ENCODE data around the gene PSD. TPM values are rescaled to one million over a fixed set of nuclear protein-coding genes. Genes with fewer than 3 reads are reported as not detected.

PSD gene
- total RNA-seq, 4 donors from 2014 or later, result 0.56 to 4.5 (median 2.1) TPM

DNA sequence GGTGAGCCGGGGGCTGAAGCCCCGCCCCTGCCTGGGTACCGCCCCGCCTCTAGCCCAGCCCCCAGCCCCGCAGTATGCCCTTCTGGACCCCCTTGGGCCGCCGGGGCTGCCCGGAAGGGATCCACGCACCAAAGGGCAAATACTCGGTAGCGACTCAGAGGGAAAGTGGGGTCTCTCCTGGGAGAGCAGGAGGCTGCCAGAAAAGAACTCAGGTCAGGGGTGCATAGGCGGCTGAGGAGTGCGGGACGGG is 2.8 kb upstream of the PSD start:
- 0% methylated on average over 3 to 13 of the region's 14 CpGs for WGBS, 2 donors
- DNase-seq (ENCODE audit: low spot score in 2 of 2), result no peak
- peak overlapping the region; percentile 54 for H3K4me3 ChIP-seq (ENCODE audit: low read depth, poor library complexity, severe bottlenecking)
- intact Hi-C loops (cut with DNase I; ENCODE audit: low total_unique reads), result loop anchor here (10.0 kb wide), 1 partner anchor 53 kb away; no protein-coding TSS in a partner anchor
- TF ChIP-seq POLR2A (IDR thresholded peaks at IDR 0.05), result no peak
- TF ChIP-seq, protein P1, sequence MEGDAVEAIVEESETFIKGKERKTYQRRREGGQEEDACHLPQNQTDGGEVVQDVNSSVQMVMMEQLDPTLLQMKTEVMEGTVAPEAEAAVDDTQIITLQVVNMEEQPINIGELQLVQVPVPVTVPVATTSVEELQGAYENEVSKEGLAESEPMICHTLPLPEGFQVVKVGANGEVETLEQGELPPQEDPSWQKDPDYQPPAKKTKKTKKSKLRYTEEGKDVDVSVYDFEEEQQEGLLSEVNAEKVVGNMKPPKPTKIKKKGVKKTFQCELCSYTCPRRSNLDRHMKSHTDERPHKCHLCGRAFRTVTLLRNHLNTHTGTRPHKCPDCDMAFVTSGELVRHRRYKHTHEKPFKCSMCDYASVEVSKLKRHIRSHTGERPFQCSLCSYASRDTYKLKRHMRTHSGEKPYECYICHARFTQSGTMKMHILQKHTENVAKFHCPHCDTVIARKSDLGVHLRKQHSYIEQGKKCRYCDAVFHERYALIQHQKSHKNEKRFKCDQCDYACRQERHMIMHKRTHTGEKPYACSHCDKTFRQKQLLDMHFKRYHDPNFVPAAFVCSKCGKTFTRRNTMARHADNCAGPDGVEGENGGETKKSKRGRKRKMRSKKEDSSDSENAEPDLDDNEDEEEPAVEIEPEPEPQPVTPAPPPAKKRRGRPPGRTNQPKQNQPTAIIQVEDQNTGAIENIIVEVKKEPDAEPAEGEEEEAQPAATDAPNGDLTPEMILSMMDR (IDR thresholded peaks at IDR 0.05), result no peak

DNA sequence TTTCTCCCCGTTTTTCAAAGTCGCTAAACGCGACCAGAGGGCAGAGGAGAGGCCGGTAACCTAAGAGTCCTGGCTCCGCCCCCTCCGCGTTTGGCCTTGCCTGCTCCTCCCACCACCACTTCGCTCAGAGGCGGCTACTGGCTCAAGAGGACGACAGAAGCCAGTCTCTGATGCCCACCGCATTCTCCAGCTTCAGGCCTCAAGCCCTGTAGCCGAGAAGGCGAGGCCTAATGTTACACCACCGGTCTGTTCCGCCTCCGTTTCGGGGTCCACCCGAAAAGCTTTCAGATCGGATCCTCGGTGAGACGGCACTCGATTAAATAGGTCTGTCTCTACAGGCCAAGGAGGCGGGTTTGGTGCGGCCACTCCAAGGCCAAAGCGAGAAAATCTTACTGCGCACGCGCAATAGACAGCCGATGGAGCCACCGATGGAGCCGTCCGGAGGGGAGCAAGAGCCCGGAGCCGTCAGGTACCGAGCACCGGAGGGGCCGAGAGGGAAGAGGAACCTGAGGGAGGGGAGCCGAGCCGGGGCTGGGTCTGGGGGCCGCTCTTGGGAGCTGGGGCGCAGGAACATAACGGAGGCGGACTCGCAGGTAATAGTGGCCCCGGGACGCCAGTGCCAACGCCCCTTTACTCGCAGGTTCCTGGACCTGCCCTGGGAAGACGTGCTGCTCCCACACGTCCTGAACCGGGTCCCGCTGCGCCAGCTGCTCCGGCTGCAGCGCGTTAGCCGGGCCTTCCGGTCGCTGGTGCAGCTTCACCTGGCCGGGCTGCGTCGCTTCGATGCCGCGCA is 2.3 kb upstream of the PSD start, which contains the start of gene FBXL15:
Gene FBXL15, plus strand, starts transcription at position 123 of the 793 bp plus-strand sequence. Its CDS starts 294 bp downstream, at position 417.
- intact Hi-C loops (cut with DNase I; ENCODE audit: low total_unique reads), result loop anchor here (10.0 kb wide), 1 partner anchor 54 kb away; no protein-coding TSS in a partner anchor
- WGBS, 2 donors, result 0 to 1% methylated on average over 29 to 50 of the region's 66 CpGs

DNA sequence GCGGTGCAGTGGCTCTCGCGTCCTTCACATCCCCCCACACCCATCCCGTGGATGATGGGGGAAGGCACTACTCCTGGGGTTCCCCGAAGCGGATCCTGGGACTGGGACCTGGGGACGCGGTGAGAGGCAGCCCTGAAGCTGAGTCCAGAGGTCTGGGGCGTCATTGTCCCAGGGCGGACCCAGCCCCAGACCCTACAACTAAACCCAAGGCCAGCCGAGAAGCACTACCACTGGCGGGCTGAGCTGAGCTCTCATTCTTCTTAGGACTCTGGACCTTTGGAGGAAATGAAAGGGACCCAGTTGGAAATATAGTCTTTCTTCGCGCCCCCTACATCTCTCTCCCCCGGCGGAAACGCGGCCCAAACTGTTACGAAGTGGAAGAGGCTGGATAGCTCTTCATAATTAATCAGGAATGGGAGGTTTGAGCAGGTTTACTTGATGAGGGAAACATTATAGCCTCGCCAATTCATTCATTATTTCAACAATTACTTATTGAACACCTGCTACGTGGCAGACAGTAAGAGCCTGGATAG is 1.7 kb upstream of the PSD start:
- DNase-seq (ENCODE audit: low spot score in 2 of 2), result no peak
- H3K4me3 ChIP-seq (ENCODE audit: low read depth, poor library complexity, severe bottlenecking), result peak overlapping the region; percentile 54
- intact Hi-C loops (cut with DNase I; ENCODE audit: low total_unique reads), result loop anchor here (10.0 kb wide), 1 partner anchor 55 kb away; no protein-coding TSS in a partner anchor
- WGBS, 2 donors, result 1 to 2% methylated on average over 21 of the region's 21 CpGs
- no peak for TF ChIP-seq POLR2A (IDR thresholded peaks at IDR 0.05)
- TF ChIP-seq, protein P1 (IDR thresholded peaks at IDR 0.05), result no peak

More for the DNA sequence above, 2.3 kb upstream of the PSD start, which contains the start of gene FBXL15:
- peak; percentile 97 to 99 for DNase-seq (ENCODE audit: low spot score in 2 of 2)
- H3K4me3 ChIP-seq (ENCODE audit: low read depth, poor library complexity, severe bottlenecking), result peak within 1 kb of the TSS; percentile 54
- TF ChIP-seq, protein P1 (IDR thresholded peaks at IDR 0.05), result no peak
- no peak for TF ChIP-seq POLR2A (IDR thresholded peaks at IDR 0.05)

GRCh38 chr10:102419269-102420180 is 940 bp upstream of the PSD start:
- DNase-seq (ENCODE audit: low spot score in 2 of 2), result no peak
- TF ChIP-seq, protein P1 (IDR thresholded peaks at IDR 0.05), result no peak
- no peak for TF ChIP-seq POLR2A (IDR thresholded peaks at IDR 0.05)
- H3K4me3 ChIP-seq (ENCODE audit: low read depth, poor library complexity, severe bottlenecking), result no peak overlapping the region
- intact Hi-C loops (cut with DNase I; ENCODE audit: low total_unique reads), result loop anchor here (10.0 kb wide), 1 partner anchor 55 kb away; no protein-coding TSS in a partner anchor
- WGBS, 2 donors, result 1 to 2% methylated on average over 47 to 48 of the region's 54 CpGs

DNA sequence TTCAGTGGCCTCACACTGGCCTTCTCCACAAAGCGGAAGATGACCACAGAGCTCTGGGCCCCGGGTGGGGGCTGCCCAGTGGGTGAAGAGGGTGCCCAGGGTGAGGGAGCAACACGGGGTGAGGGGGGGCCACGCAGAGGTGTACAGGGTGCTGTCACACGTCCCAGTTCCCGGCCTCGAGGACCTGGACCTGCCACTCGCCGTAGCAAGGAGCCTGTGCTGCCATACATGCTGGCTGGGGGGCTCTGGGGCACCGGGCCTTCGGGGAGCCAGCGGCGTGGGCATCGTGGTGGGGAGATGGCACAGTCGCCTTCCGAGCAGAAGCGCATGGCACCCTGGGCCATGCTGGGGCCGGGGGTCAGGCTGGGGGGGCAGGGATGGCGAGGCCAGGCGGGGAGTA is 1.9 kb downstream of the PSD start:
- DNase-seq (ENCODE audit: low spot score in 2 of 2), result no peak
- intact Hi-C loops (cut with DNase I; ENCODE audit: low total_unique reads), result no loop called here
- TF ChIP-seq, protein P1 (IDR thresholded peaks at IDR 0.05), result no peak
- TF ChIP-seq POLR2A (IDR thresholded peaks at IDR 0.05), result no peak
- WGBS, 2 donors, result 84 to 88% methylated on average over 19 of the region's 20 CpGs
- H3K4me3 ChIP-seq (ENCODE audit: low read depth, poor library complexity, severe bottlenecking), result no peak overlapping the region
